H1 (cell line): ENCODE results near the gene SLC38A10. TPM values are rescaled to one million over a fixed set of nuclear protein-coding genes. Genes with fewer than 3 reads are reported as not detected.

Experiments used
- CTCF ChIA-PET: fragments of 300-600 bp; sonication (Branson Sonifier 250); formaldehyde crosslinking; loops from one replicate; lab custom pipeline; 2021; ENCODE audit not compliant: partially characterized antibody; lab: Charles Lee
- POLR2A ChIA-PET: fragments of 300-600 bp; sonication (Branson Sonifier 250); formaldehyde crosslinking; loops from one replicate; lab custom pipeline; 2021; ENCODE audit warnings: inconsistent platforms; ENCODE audit not compliant: partially characterized antibody; lab: Charles Lee
- DNase-seq, 2 experiments: peaks; one replicate each; pipeline versions ENCODE4 v3.0.0 to v3.0.0-alpha.2; 2010 to 2022; ENCODE audit warnings: low spot score in 2 of 2, low read depth in 1 of 2, mixed read lengths in 1 of 2
- FAIRE-seq: peaks from 2 replicates; lab custom pipeline; 2011; peaks lifted over from hg19 to GRCh38; lab: Jason Lieb, UNC
- H2AFZ ChIP-seq: 2 replicates; pipeline ENCODE4 v1.8.1; 2012; ENCODE audit warnings: low read length, inconsistent platforms
- H2AK5ac ChIP-seq: 2 replicates; pipeline ENCODE4 v1.6.1; 2013; ENCODE audit warnings: low read depth, low read length
- H2BK120ac ChIP-seq: replicated peaks from 2 replicates; pipeline ENCODE3; 2013; ENCODE audit warnings: low read depth, low read length, inconsistent platforms
- H2BK12ac ChIP-seq: 2 replicates; pipeline ENCODE4 v1.6.1; 2013; ENCODE audit warnings: low read depth, low read length
- H2BK15ac ChIP-seq: 2 replicates; pipeline ENCODE4 v1.6.1; 2013; ENCODE audit warnings: low read length
- H2BK20ac ChIP-seq: 2 replicates; pipeline ENCODE4 v1.6.1; 2013; ENCODE audit warnings: low read length
- H2BK5ac ChIP-seq: 2 replicates; pipeline ENCODE4 v1.6.1; 2013; ENCODE audit warnings: low read depth, low read length
- H3K14ac ChIP-seq: 2 replicates; pipeline ENCODE4 v1.6.1; 2013; ENCODE audit warnings: inconsistent platforms; ENCODE audit not compliant: insufficient read length
- H3K18ac ChIP-seq: 2 replicates; pipeline ENCODE4 v1.6.1; 2013; ENCODE audit warnings: low read length; ENCODE audit errors: extremely low read depth
- H3K23ac ChIP-seq: 2 replicates; pipeline ENCODE4 v1.6.1; 2013; ENCODE audit warnings: inconsistent platforms; ENCODE audit not compliant: insufficient read length
- H3K23me2 ChIP-seq: 2 replicates; pipeline ENCODE4 v1.6.1; 2013; ENCODE audit warnings: low read depth, low read length
- H3K27ac ChIP-seq: 2 replicates; pipeline ENCODE4 v1.6.1; 2011; ENCODE audit warnings: low read depth, low read length, inconsistent platforms
- H3K27me3 ChIP-seq, 4 experiments: replicated peaks in 1 of 4; 1 replicate in 1 of 4; 2 replicates in 3 of 4; pipeline versions ENCODE4 v1.6.1 to v1.8.1; 2011 to 2013; ENCODE audit warnings: low read length in 3 of 4, mild to moderate bottlenecking in 3 of 4, inconsistent platforms in 2 of 4, mixed read lengths in 2 of 4, moderate library complexity in 1 of 4; ENCODE audit not compliant: control insufficient read depth in 3 of 4, insufficient read depth in 3 of 4; ENCODE audit errors: extremely low read depth in 1 of 4
- H3K36me3 ChIP-seq, 4 experiments: 2 replicates each; pipeline versions ENCODE4 v1.6.1 to v1.8.1; 2011 to 2013; ENCODE audit warnings: mild to moderate bottlenecking in 4 of 4, low read length in 3 of 4, moderate library complexity in 2 of 4, control low read depth in 1 of 4, inconsistent platforms in 1 of 4; ENCODE audit not compliant: insufficient read depth in 4 of 4, control insufficient read depth in 2 of 4
- H3K4ac ChIP-seq: replicated peaks from 2 replicates; pipeline ENCODE3; 2013; ENCODE audit warnings: low read length, low read depth, mixed read lengths, inconsistent platforms; ENCODE audit not compliant: insufficient read length
- H3K4me1 ChIP-seq, 4 experiments: replicated peaks in 1 of 4; 1 replicate in 1 of 4; 2 replicates in 3 of 4; pipeline versions ENCODE4 v1.6.1 to v1.8.1; 2011 to 2013; ENCODE audit warnings: low read length in 3 of 4, inconsistent platforms in 2 of 4, mixed read lengths in 1 of 4; ENCODE audit not compliant: insufficient read depth in 4 of 4, control insufficient read depth in 3 of 4
- H3K4me2 ChIP-seq, 2 experiments: 2 replicates each; pipeline versions ENCODE4 v1.6.1 to v1.8.1; 2011 to 2013; ENCODE audit warnings: low read depth in 2 of 2, low read length in 2 of 2, control low read depth in 1 of 2, inconsistent platforms in 1 of 2, mild to moderate bottlenecking in 1 of 2; ENCODE audit not compliant: insufficient read depth in 1 of 2
- H3K4me3 ChIP-seq, 4 experiments: fragments of 200-600, 300-600 bp in 1 of 4; sonication (generic), shearing (Covaris generic), sonication (Bioruptor Twin) in 1 of 4; 2 replicates each; pipeline versions ENCODE4 v1.5.1 to v1.8.1; 2011 to 2016; ENCODE audit warnings: low read length in 4 of 4, low read depth in 3 of 4, control low read depth in 2 of 4, inconsistent platforms in 2 of 4, mild to moderate bottlenecking in 2 of 4, mixed read lengths in 1 of 4, moderate library complexity in 1 of 4; ENCODE audit not compliant: insufficient read depth in 2 of 4; ENCODE audit errors: extremely low read depth in 1 of 4
- H3K56ac ChIP-seq: replicated peaks from 2 replicates; pipeline ENCODE3; 2013; ENCODE audit warnings: low read depth, mild to moderate bottlenecking, mixed read lengths, low read length, inconsistent platforms; ENCODE audit not compliant: insufficient read length
- H3K79me1 ChIP-seq: 2 replicates; pipeline ENCODE4 v1.6.1; 2013; ENCODE audit warnings: low read depth, low read length, control low read depth
- H3K79me2 ChIP-seq, 2 experiments: 2 replicates each; pipeline versions ENCODE4 v1.6.1 to v1.8.1; 2012 to 2013; ENCODE audit warnings: low read length in 2 of 2, mild to moderate bottlenecking in 2 of 2, inconsistent platforms in 1 of 2; ENCODE audit not compliant: insufficient read depth in 2 of 2, control insufficient read depth in 1 of 2
- H3K9ac ChIP-seq, 4 experiments: replicated peaks in 1 of 4; 1 replicate in 1 of 4; 2 replicates in 3 of 4; pipeline versions ENCODE4 v1.6.1 to v1.8.1; 2011 to 2013; ENCODE audit warnings: low read depth in 3 of 4, low read length in 3 of 4, control low read depth in 2 of 4, mild to moderate bottlenecking in 2 of 4, moderate library complexity in 2 of 4, inconsistent platforms in 1 of 4; ENCODE audit errors: extremely low read depth in 1 of 4
- H3K9me3 ChIP-seq, 2 experiments: 2 replicates each; pipeline versions ENCODE4 v1.6.1 to v1.8.1; 2012 to 2013; ENCODE audit warnings: mild to moderate bottlenecking in 2 of 2, moderate library complexity in 2 of 2, control low read depth in 1 of 2, inconsistent platforms in 1 of 2, low read depth in 1 of 2, low read length in 1 of 2, mixed read lengths in 1 of 2; ENCODE audit not compliant: insufficient read depth in 2 of 2
- H4K20me1 ChIP-seq, 2 experiments: replicated peaks in 1 of 2; 2 replicates each; pipeline versions ENCODE3 to v1.8.1; 2011 to 2013; ENCODE audit warnings: inconsistent platforms in 2 of 2, low read length in 2 of 2, mild to moderate bottlenecking in 1 of 2; ENCODE audit not compliant: insufficient read depth in 2 of 2, control insufficient read depth in 1 of 2
- H4K5ac ChIP-seq: 2 replicates; pipeline ENCODE4 v1.6.1; 2013; ENCODE audit warnings: low read length, low read depth, mixed read lengths, inconsistent platforms; ENCODE audit not compliant: insufficient read length
- H4K8ac ChIP-seq: 2 replicates; pipeline ENCODE4 v1.8.0; 2013; ENCODE audit warnings: mild to moderate bottlenecking, moderate library complexity, low read length, inconsistent platforms; ENCODE audit not compliant: insufficient read depth; ENCODE audit errors: extremely low read depth
- H4K91ac ChIP-seq: replicated peaks from 2 replicates; pipeline ENCODE3; 2013; ENCODE audit warnings: low read length, mixed read lengths, inconsistent platforms; ENCODE audit not compliant: insufficient read length
- CHD1 ChIP-seq: IDR thresholded peaks from 2 replicates; pipeline ENCODE4 v1.6.1; 2012; ENCODE audit warnings: low read depth, low read length, improper control_type of control experiment
- EGR1 ChIP-seq: IDR thresholded peaks from 2 replicates; pipeline ENCODE4 v1.6.1; 2011; ENCODE audit warnings: low read depth, low read length, borderline replicate concordance
- NRF1 ChIP-seq: IDR thresholded peaks from 2 replicates; pipeline ENCODE4 v1.6.1; 2011; ENCODE audit warnings: mild to moderate bottlenecking, low read depth, low read length, improper control_type of control experiment
- RBBP5 ChIP-seq: IDR thresholded peaks from 2 replicates; pipeline ENCODE4 v1.7.1; 2012; ENCODE audit warnings: low read depth, mild to moderate bottlenecking, inconsistent platforms, low read length, moderate library complexity, borderline replicate concordance
- SUZ12 ChIP-seq: fragments of 200-600 bp; sonication (generic); IDR thresholded peaks from 2 replicates; pipeline ENCODE4 v1.6.1; 2012; ENCODE audit warnings: mild to moderate bottlenecking, inconsistent platforms, low read length, moderate library complexity, mixed read lengths
- YY1 ChIP-seq: IDR thresholded peaks from 2 replicates; pipeline ENCODE4 v1.6.1; 2011; ENCODE audit warnings: low read depth, mild to moderate bottlenecking, low read length
- WGBS, 2 experiments: shearing (Covaris generic) in 1 of 2; methylation state at CpG; one replicate each; pipeline versions ENCODE4 v1.1.6 to v1.1.7; 2013 to 2015; ENCODE audit warnings: low lambda C conversion rate in 2 of 2, mixed read lengths in 2 of 2, inconsistent platforms in 1 of 2, low coverage in 1 of 2, missing lambda C conversion rate in 1 of 2; ENCODE audit not compliant: insufficient replicate concordance in 2 of 2, insufficient coverage in 1 of 2, insufficient read length in 1 of 2; ENCODE audit errors: extremely low coverage in 1 of 2, missing lambda C conversion rate in 1 of 2; 5-methylcytosine and 5-hydroxymethylcytosine counted together
- polyA plus RNA-seq, 7 experiments: library from polyadenylated mRNA; depleted of rRNA in 3 of 7; stranded (reverse) in 5 of 7; unstranded in 2 of 7; fragments of >200 nt in 5 of 7; fragments of 200-250 nt in 2 of 7; gene quantifications; 1 replicate in 5 of 7; 2 replicates in 1 of 7; 4 replicates in 1 of 7; pipeline versions ENCODE4 v1.2.1 to v1.2.3, GENCODE V29; 2011 to 2013; ENCODE audit warnings: missing spikeins in 2 of 7, mixed read lengths in 2 of 7
- total RNA-seq: library from RNA; stranded (reverse); fragmentation: NEBNext Ultra II Directional; extraction: Animal tissue kit (Norgen Biotek cat#: 25700); gene quantifications from 2 replicates; pipeline ENCODE4 v1.2.1, GENCODE V29; 2021
- TF ChIP-seq, protein P1 (sequence below), 3 experiments: IDR thresholded peaks; 1 replicate in 2 of 3; 2 replicates in 1 of 3; pipeline versions ENCODE4 v1.5.1 to v1.6.1; 2011; ENCODE audit warnings: low read length in 3 of 3, mild to moderate bottlenecking in 3 of 3, inconsistent platforms in 2 of 3, low read depth in 1 of 3, moderate library complexity in 1 of 3; ENCODE audit not compliant: insufficient read depth in 1 of 3; ENCODE audit errors: control extremely low read depth in 1 of 3
- TF ChIP-seq, protein P2 (sequence below): IDR thresholded peaks from 2 replicates; pipeline ENCODE4 v1.6.1; 2011; ENCODE audit warnings: low read depth, mild to moderate bottlenecking, low read length; ENCODE audit not compliant: insufficient read depth

Gene SLC38A10
- total and polyA plus RNA-seq, 2 of the 8 experiments (the other 6 are each of a cell fraction or from before 2014, with no cell fraction given): 26.4 to 41.0 TPM

DNA sequence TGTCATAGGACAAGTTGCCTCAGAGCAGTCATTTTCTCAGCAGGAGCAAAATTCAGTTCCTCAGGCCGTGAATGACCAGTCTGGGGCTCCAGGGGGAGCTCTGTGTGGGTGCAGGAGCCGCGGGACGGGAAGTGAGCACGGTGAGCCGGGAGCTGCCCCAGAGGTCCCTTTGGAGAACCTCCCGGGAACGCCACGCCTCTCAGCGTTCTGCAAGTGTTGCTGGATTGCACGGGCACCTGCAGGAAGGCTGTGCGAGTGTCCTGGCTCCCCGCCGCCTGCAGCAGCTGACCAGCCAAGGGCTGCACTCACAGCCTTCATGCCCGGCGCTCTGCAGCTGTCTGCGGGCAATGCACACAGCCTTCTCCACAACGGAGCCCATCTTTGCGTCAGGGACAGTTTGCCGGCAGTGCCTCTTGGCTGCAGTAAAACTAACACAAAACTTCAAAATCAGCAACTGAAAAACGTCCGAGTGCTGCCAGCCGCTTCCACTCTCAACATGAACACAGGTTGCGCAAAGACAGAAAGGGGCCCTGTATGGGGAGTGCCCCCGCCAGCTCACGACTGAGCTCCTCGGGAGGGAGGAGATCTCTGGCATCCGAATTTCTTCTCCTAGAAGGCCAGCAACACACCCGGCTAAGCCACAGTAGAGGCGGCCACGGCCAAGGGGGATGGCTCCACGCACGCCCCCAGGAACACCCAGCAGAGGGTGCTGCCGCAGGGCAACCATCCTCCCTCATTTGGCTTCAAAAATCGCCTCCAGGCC, 40.0 kb downstream of the SLC38A10 start:
- H3K4me3 ChIP-seq: no peak overlapping the region
- no peak overlapping the region for H2BK120ac ChIP-seq
- no peaks in the 10 kb centered on the region for H3K27me3 ChIP-seq
- ChIA-PET POLR2A (interaction anchor here (0.8 to 1.5 kb wide), 4 partner anchors 32 to 448 kb away, joined by 3 to 5 read pairs (median 4); partner anchors contain the start of genes ACTG1, CEP131 and MRPL12), CTCF (interaction anchor here (0.6 to 7.0 kb wide), 42 partner anchors 10 to 346 kb away, joined by 3 to 50 read pairs (median 4); partner anchors contain the start of genes BAHCC1 and FAAP100)
- no peak for FAIRE-seq
- no peak overlapping the region for H2AK5ac ChIP-seq
- no peak overlapping the region for H4K91ac ChIP-seq
- H2BK15ac ChIP-seq: no peak overlapping the region
- no peak overlapping the region for H3K23ac ChIP-seq
- DNase-seq: peak; percentile 21 to 68
- H2AFZ ChIP-seq: no peak overlapping the region
- H3K4me1 ChIP-seq: peaks cover 0 to 8% (median 2%) of the 10 kb centered on the region in 4 experiments; a peak in 3 of 7 replicates
- no peak overlapping the region for H3K27ac ChIP-seq
- H2BK12ac ChIP-seq: no peak overlapping the region
- no peaks in the 10 kb centered on the region for H3K79me1 ChIP-seq
- no peak overlapping the region for H3K4ac ChIP-seq
- 72% methylated on average over 35 of the region's 35 CpGs; no CpG with 5 or more reads in 1 of the 2 experiments for WGBS, 2 experiments
- H3K79me2 ChIP-seq: no peaks in the 10 kb centered on the region
- H3K9ac ChIP-seq: no peak overlapping the region
- H4K8ac ChIP-seq: no peak overlapping the region
- no peak overlapping the region for H3K14ac ChIP-seq
- no peak overlapping the region for H2BK5ac ChIP-seq
- H3K9me3 ChIP-seq: no peaks in the 10 kb centered on the region
- H3K4me2 ChIP-seq: no peak overlapping the region
- H3K36me3 ChIP-seq: peaks cover 0 to 7% (median 4%) of the 10 kb centered on the region in 4 experiments; a peak in 3 of 8 replicates
- peaks cover 0 to 14% of the 10 kb centered on the region in 2 experiments for H4K20me1 ChIP-seq
- no peak overlapping the region for H3K56ac ChIP-seq
- H4K5ac ChIP-seq: no peak overlapping the region
- peaks cover 6% of the 10 kb centered on the region; the same call in 1 of the 2 replicates for H3K23me2 ChIP-seq
- peak overlapping the region; percentile 38; the same call in 1 of the 2 replicates for H3K18ac ChIP-seq
- H2BK20ac ChIP-seq: no peak overlapping the region
- TF ChIP-seq EGR1 (peak; percentile 31; the same call in 1 of the 2 replicates), SUZ12 (no peak), RBBP5 (no peak), CHD1 (no peak), NRF1 (no peak), YY1 (no peak)
- TF ChIP-seq, protein P1, sequence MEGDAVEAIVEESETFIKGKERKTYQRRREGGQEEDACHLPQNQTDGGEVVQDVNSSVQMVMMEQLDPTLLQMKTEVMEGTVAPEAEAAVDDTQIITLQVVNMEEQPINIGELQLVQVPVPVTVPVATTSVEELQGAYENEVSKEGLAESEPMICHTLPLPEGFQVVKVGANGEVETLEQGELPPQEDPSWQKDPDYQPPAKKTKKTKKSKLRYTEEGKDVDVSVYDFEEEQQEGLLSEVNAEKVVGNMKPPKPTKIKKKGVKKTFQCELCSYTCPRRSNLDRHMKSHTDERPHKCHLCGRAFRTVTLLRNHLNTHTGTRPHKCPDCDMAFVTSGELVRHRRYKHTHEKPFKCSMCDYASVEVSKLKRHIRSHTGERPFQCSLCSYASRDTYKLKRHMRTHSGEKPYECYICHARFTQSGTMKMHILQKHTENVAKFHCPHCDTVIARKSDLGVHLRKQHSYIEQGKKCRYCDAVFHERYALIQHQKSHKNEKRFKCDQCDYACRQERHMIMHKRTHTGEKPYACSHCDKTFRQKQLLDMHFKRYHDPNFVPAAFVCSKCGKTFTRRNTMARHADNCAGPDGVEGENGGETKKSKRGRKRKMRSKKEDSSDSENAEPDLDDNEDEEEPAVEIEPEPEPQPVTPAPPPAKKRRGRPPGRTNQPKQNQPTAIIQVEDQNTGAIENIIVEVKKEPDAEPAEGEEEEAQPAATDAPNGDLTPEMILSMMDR (IDR thresholded peaks at IDR 0.05; ENCODE audit: control extremely low read depth in 1 of 3, insufficient read depth in 1 of 3, low read depth in 1 of 3, low read length in 3 of 3): peak; percentile 46 to 59 (median 52)
- TF ChIP-seq, protein P2, sequence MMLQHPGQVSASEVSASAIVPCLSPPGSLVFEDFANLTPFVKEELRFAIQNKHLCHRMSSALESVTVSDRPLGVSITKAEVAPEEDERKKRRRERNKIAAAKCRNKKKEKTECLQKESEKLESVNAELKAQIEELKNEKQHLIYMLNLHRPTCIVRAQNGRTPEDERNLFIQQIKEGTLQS: no peak
